IMR-90 (cell line): ENCODE measurements around the gene PRPF8. TPM values are rescaled to one million over a fixed set of nuclear protein-coding genes. Genes with fewer than 3 reads are reported as not detected.

Experiments used
- ATAC-seq: fragments of 200-7000 bp; cut with Tn5 transposase; 2 replicates; pipeline ENCODE4 v1.9.1; 2020; ENCODE audit warnings: low read depth, mild to moderate bottlenecking, moderate library complexity
- BruUV-seq: library from RNA; stranded (reverse); fragments of 400-500 nt; replicated peaks from 2 replicates; lab custom pipeline; 2021; lab: Mats Ljungman, UMichigan
- CTCF ChIA-PET: fragments of 300-600 bp; formaldehyde crosslinking; extraction: SDS; loops from one replicate; lab custom pipeline; 2021; ENCODE audit warnings: antibody characterized with exemption; lab: Yijun Ruan, JAX
- POLR2A ChIA-PET: fragments of 300-600 bp; sonication (Branson Sonifier 250); formaldehyde crosslinking; loops from one replicate; lab custom pipeline; 2022; ENCODE audit warnings: antibody characterized with exemption; ENCODE audit not compliant: unreplicated experiment; lab: Charles Lee
- DNase-seq: peaks from one replicate; pipeline ENCODE4 v3.0.0; 2013
- H2AFZ ChIP-seq: replicated peaks from 2 replicates; pipeline ENCODE3; 2013; ENCODE audit warnings: low read length, mild to moderate bottlenecking; ENCODE audit not compliant: poor library complexity
- H2AK5ac ChIP-seq: 2 replicates; pipeline ENCODE4 v1.6.1; 2013; ENCODE audit warnings: low read depth, low read length, inconsistent platforms
- H2AK9ac ChIP-seq: replicated peaks from 2 replicates; pipeline ENCODE3; 2013; ENCODE audit warnings: mild to moderate bottlenecking, low read depth, low read length, moderate library complexity; ENCODE audit not compliant: poor library complexity
- H2BK120ac ChIP-seq: 2 replicates; pipeline ENCODE4 v1.6.1; 2013; ENCODE audit warnings: low read depth, low read length, inconsistent platforms
- H2BK15ac ChIP-seq: 3 replicates; pipeline ENCODE4 v1.6.1; 2013; ENCODE audit warnings: low read depth, low read length, inconsistent platforms
- H2BK20ac ChIP-seq: 2 replicates; pipeline ENCODE4 v1.6.1; 2013; ENCODE audit warnings: low read depth, mild to moderate bottlenecking, inconsistent platforms, low read length, moderate library complexity
- H2BK5ac ChIP-seq: 2 replicates; pipeline ENCODE4 v1.6.1; 2013; ENCODE audit warnings: mild to moderate bottlenecking, low read depth, low read length, inconsistent platforms; ENCODE audit not compliant: poor library complexity, severe bottlenecking
- H3K14ac ChIP-seq: replicated peaks from 2 replicates; pipeline ENCODE4 v1.6.1; 2013; ENCODE audit warnings: low read depth, low read length, inconsistent platforms
- H3K18ac ChIP-seq: 2 replicates; pipeline ENCODE4 v1.6.1; 2013; ENCODE audit warnings: low read depth, low read length, control low read depth
- H3K23ac ChIP-seq: 2 replicates; pipeline ENCODE4 v1.6.1; 2013; ENCODE audit warnings: low read depth, low read length, inconsistent platforms
- H3K27ac ChIP-seq: 2 replicates; pipeline ENCODE4 v1.5.1; 2013; ENCODE audit warnings: mild to moderate bottlenecking, control low read depth, low read length; ENCODE audit not compliant: insufficient read depth
- H3K27me3 ChIP-seq: 2 replicates; pipeline ENCODE4 v1.6.1; 2013; ENCODE audit warnings: low read length; ENCODE audit not compliant: control insufficient read depth, insufficient read depth
- H3K36me3 ChIP-seq: 2 replicates; pipeline ENCODE4 v1.6.1; 2013; ENCODE audit warnings: low read length, mixed read lengths; ENCODE audit not compliant: control insufficient read depth, insufficient read depth
- H3K4ac ChIP-seq: 2 replicates; pipeline ENCODE4 v1.6.1; 2013; ENCODE audit warnings: low read depth, low read length, inconsistent platforms
- H3K4me1 ChIP-seq: 2 replicates; pipeline ENCODE4 v1.6.1; 2013; ENCODE audit warnings: low read length, mixed read lengths; ENCODE audit not compliant: control insufficient read depth, insufficient read depth
- H3K4me2 ChIP-seq: 2 replicates; pipeline ENCODE4 v1.6.1; 2013; ENCODE audit warnings: low read depth, mild to moderate bottlenecking, control low read depth, low read length, moderate library complexity
- H3K4me3 ChIP-seq: 2 replicates; pipeline ENCODE4 v1.5.1; 2013; ENCODE audit warnings: low read depth, mild to moderate bottlenecking, control low read depth, low read length, moderate library complexity; ENCODE audit not compliant: insufficient read depth
- H3K56ac ChIP-seq: 2 replicates; pipeline ENCODE4 v1.6.1; 2013; ENCODE audit warnings: low read length, inconsistent platforms; ENCODE audit not compliant: insufficient read depth; ENCODE audit errors: extremely low read depth
- H3K79me1 ChIP-seq, 2 experiments: 2 replicates each; pipeline ENCODE4 v1.6.1; 2013; ENCODE audit warnings: low read length in 2 of 2, inconsistent platforms in 1 of 2, low read depth in 1 of 2
- H3K9ac ChIP-seq: 2 replicates; pipeline ENCODE4 v1.6.1; 2013; ENCODE audit warnings: low read depth, low read length, control low read depth
- H3K9me1 ChIP-seq: 2 replicates; pipeline ENCODE4 v1.6.1; 2013; ENCODE audit warnings: low read length, inconsistent platforms; ENCODE audit not compliant: insufficient read depth
- H3K9me3 ChIP-seq: 2 replicates; pipeline ENCODE4 v1.6.1; 2013; ENCODE audit warnings: low read length; ENCODE audit not compliant: control insufficient read depth, insufficient read depth
- H4K20me1 ChIP-seq: 2 replicates; pipeline ENCODE4 v1.6.1; 2013; ENCODE audit warnings: low read length, inconsistent platforms; ENCODE audit not compliant: insufficient read depth
- H4K5ac ChIP-seq: 2 replicates; pipeline ENCODE4 v1.6.1; 2013; ENCODE audit warnings: mild to moderate bottlenecking, low read depth, low read length, control low read depth
- H4K8ac ChIP-seq, 2 experiments: 2 replicates each; pipeline ENCODE4 v1.6.1; 2013; ENCODE audit warnings: low read depth in 2 of 2, low read length in 2 of 2, control low read depth in 1 of 2, inconsistent platforms in 1 of 2
- H4K91ac ChIP-seq: 2 replicates; pipeline ENCODE4 v1.6.1; 2013; ENCODE audit warnings: low read depth, low read length, inconsistent platforms; ENCODE audit not compliant: insufficient read depth
- BHLHE40 ChIP-seq: fragments of 150-350 bp; IDR thresholded peaks from 2 replicates; pipeline ENCODE4 v1.6.1; 2016; ENCODE audit warnings: mild to moderate bottlenecking, low read depth, low read length
- CEBPB ChIP-seq: IDR thresholded peaks from 2 replicates; pipeline ENCODE4 v1.6.1; 2012; ENCODE audit warnings: low read depth, low read length, improper control_type of control experiment
- CHD1 ChIP-seq: IDR thresholded peaks from 2 replicates; pipeline ENCODE4 v1.6.1; 2012; ENCODE audit warnings: low read depth, low read length, improper control_type of control experiment
- CTCF ChIP-seq: conservative IDR thresholded peaks from 2 replicates; pipeline ENCODE4 v1.5.1; 2012; ENCODE audit warnings: mild to moderate bottlenecking, low read depth, low read length, improper control_type of control experiment
- FOS ChIP-seq: fragments of 150-350 bp; IDR thresholded peaks from 2 replicates; pipeline ENCODE4 v1.6.1; 2016; ENCODE audit warnings: low read depth, low read length
- MAFK ChIP-seq: IDR thresholded peaks from 2 replicates; pipeline ENCODE4 v1.6.1; 2012; ENCODE audit warnings: low read depth, low read length, improper control_type of control experiment
- MAZ ChIP-seq: IDR thresholded peaks from 2 replicates; pipeline ENCODE4 v1.6.1; 2012; ENCODE audit warnings: low read depth, mild to moderate bottlenecking, low read length, improper control_type of control experiment, moderate library complexity, borderline replicate concordance
- NFE2L2 ChIP-seq: fragments of 150-350 bp; IDR thresholded peaks from 2 replicates; pipeline ENCODE4 v1.6.1; 2016; ENCODE audit warnings: low read depth, mild to moderate bottlenecking, low read length
- RAD21 ChIP-seq: IDR thresholded peaks from 2 replicates; pipeline ENCODE4 v1.6.1; 2012; ENCODE audit warnings: low read length, improper control_type of control experiment
- RCOR1 ChIP-seq: IDR thresholded peaks from 2 replicates; pipeline ENCODE4 v1.6.1; 2012; ENCODE audit warnings: mild to moderate bottlenecking, low read length, improper control_type of control experiment; ENCODE audit not compliant: insufficient replicate concordance
- RFX5 ChIP-seq: IDR thresholded peaks from 2 replicates; pipeline ENCODE4 v1.8.0; 2012; ENCODE audit warnings: low read depth, mild to moderate bottlenecking, low read length, moderate library complexity
- SMC3 ChIP-seq: fragments of 150-350 bp; IDR thresholded peaks from 2 replicates; pipeline ENCODE4 v1.6.1; 2016; ENCODE audit warnings: low read depth, mild to moderate bottlenecking, antibody characterized with exemption, low read length, moderate library complexity
- USF2 ChIP-seq: fragments of 150-350 bp; IDR thresholded peaks from 2 replicates; pipeline ENCODE4 v1.6.1; 2017; ENCODE audit warnings: mild to moderate bottlenecking, antibody characterized with exemption, low read length, low read depth
- WGBS, 2 experiments: methylation state at CpG; one replicate each; pipeline versions ENCODE4 v1.1.5 to v1.1.7; 2013; ENCODE audit warnings: missing lambda C conversion rate in 2 of 2; ENCODE audit not compliant: insufficient read length in 1 of 2; ENCODE audit errors: extremely low coverage in 2 of 2; 5-methylcytosine and 5-hydroxymethylcytosine counted together
- dilution Hi-C: fragments of 300-500 bp; cut with HindIII; formaldehyde crosslinking; loops from one replicate; pipeline ENCODE4 v1.14.3; 2018; ENCODE audit warnings: low sequenced_read_pairs; ENCODE audit not compliant: unreplicated experiment
- in situ Hi-C: fragments of 300-500 bp; cut with MboI; formaldehyde crosslinking; loops from 3 replicates; pipeline ENCODE4 v1.14.3; 2019; ENCODE audit warnings: low sequenced_read_pairs, inconsistent platforms, mixed read lengths
- intact Hi-C: fragments of 100-400 bp; cut with micrococcal nuclease; formaldehyde crosslinking; loops from 2 replicates; pipeline ENCODE4 v1.10.0; 2022
- polyA plus RNA-seq, 3 experiments: library from polyadenylated mRNA; depleted of rRNA; stranded (reverse); fragments of >200 nt; gene quantifications; 2 replicates each; pipeline ENCODE4 v1.2.3, GENCODE V29; 2012; ENCODE audit warnings: low replicate concordance in 1 of 3
- total RNA-seq: library from RNA; depleted of rRNA; stranded (reverse); fragments of >200 nt; gene quantifications from 2 replicates; pipeline ENCODE4 v1.2.3, GENCODE V29; 2012

Gene PRPF8
- total and polyA plus RNA-seq, 2 of the 4 experiments (the other 2 are of a cell fraction) = 141 to 160 TPM

GRCh38 chr17:1624650-1625049 is 60.0 kb downstream of the PRPF8 start:
- CTCF ChIA-PET = no interaction called here
- POLR2A ChIA-PET = no interaction called here
- Histone ChIP-seq H3K9me1 (no peaks in the 10 kb centered on the region), H3K23ac (no peak overlapping the region), H3K36me3 (no peaks in the 10 kb centered on the region), H3K4ac (no peak overlapping the region), H4K8ac (no peak overlapping the region), H2BK20ac (no peak overlapping the region), H4K91ac (no peak overlapping the region), H4K5ac (no peak overlapping the region), H3K4me2 (no peak overlapping the region), H3K4me3 (no peak overlapping the region), H2AK9ac (no peak overlapping the region), H2BK5ac (no peak overlapping the region), H3K9me3 (no peaks in the 10 kb centered on the region), H2BK15ac (no peak overlapping the region), H2BK120ac (no peak overlapping the region), H3K14ac (no peak overlapping the region), H3K18ac (no peak overlapping the region), H2AK5ac (no peak overlapping the region), H3K9ac (no peak overlapping the region), H3K79me1 (no peaks in the 10 kb centered on the region), H3K27me3 (peaks cover 6% of the 10 kb centered on the region; the same call in 1 of the 2 replicates), H3K27ac (no peak overlapping the region), H2AFZ (no peak overlapping the region), H4K20me1 (no peaks in the 10 kb centered on the region), H3K56ac (no peak overlapping the region), H3K4me1 (peaks cover 4% of the 10 kb centered on the region)
- ATAC-seq (no peak), DNase-seq (no peak)
- intact Hi-C loops (loop anchor here (5.0 kb wide), 1 partner anchor 32 kb away; no protein-coding TSS in a partner anchor), dilution Hi-C loops (no loop called here), in situ Hi-C loops (no loop called here)
- 67% methylated on average over 3 of the region's 12 CpGs; no CpG with 5 or more reads in 1 of the 2 experiments for WGBS, 2 experiments
- TF ChIP-seq NFE2L2 (no peak), CHD1 (no peak), RAD21 (no peak), RFX5 (no peak), SMC3 (no peak), CEBPB (no peak), BHLHE40 (no peak), MAFK (no peak), CTCF (no peak), USF2 (no peak), FOS (no peak), MAZ (no peak), RCOR1 (no peak)
- BruUV-seq = no TSS peak
